Erythroblast (primary cell): ENCODE measurements around the gene EYA3.

Experiments used
- DNase-seq, 2 experiments: peaks; one replicate each; lab custom pipeline; 2025; lab: John Stamatoyannopoulos, UW
- GATA1 ChIP-seq: IDR thresholded peaks from 2 replicates; pipeline ENCODE4 v1.6.1; 2011; ENCODE audit warnings: low read depth, mild to moderate bottlenecking, control low read depth, low read length, moderate library complexity
- POLR2A ChIP-seq: IDR thresholded peaks from 2 replicates; pipeline ENCODE4 v1.6.1; 2011; ENCODE audit warnings: mild to moderate bottlenecking, low read length

Gene EYA3

GRCh38 chr1:28071813-28072212 lies 16.6 kb downstream of the EYA3 start:
- TF ChIP-seq POLR2A (no peak), GATA1 (no peak)

GRCh38 chr1:28070725-28071593 lies 17.5 kb downstream of the EYA3 start:
- DNase-seq, result no peak
- no peak for TF ChIP-seq GATA1
- no peak for TF ChIP-seq POLR2A

More at GRCh38 chr1:28071813-28072212, 16.6 kb downstream of the EYA3 start:
- no peak for DNase-seq

GRCh38 chr1:28067523-28068090 lies 20.8 kb downstream of the EYA3 start:
- TF ChIP-seq POLR2A, result no peak
- no peak for TF ChIP-seq GATA1
- DNase-seq, result no peak

GRCh38 chr1:28066393-28067154 lies 21.8 kb downstream of the EYA3 start:
- no peak for DNase-seq
- TF ChIP-seq POLR2A (no peak), GATA1 (no peak)

- peak in 1 of 2 experiments; percentile 44 for DNase-seq
- TF ChIP-seq POLR2A (no peak), GATA1 (no peak)
These were observed 24.3 kb downstream of the EYA3 start for GRCh38 chr1:28064064-28064463.

GRCh38 chr1:28062806-28063205 lies 25.6 kb downstream of the EYA3 start:
- TF ChIP-seq GATA1, result no peak
- no peak for TF ChIP-seq POLR2A
- no peak for DNase-seq

- TF ChIP-seq GATA1 (no peak), POLR2A (no peak)
- DNase-seq, result peak in 1 of 2 experiments; percentile 27
These were observed 29.2 kb downstream of the EYA3 start for GRCh38 chr1:28058971-28059878.

GRCh38 chr1:28058168-28058567 lies 30.2 kb downstream of the EYA3 start:
- TF ChIP-seq GATA1 (no peak), POLR2A (no peak)
- DNase-seq, result no peak

GRCh38 chr1:28056129-28056925 lies 32.1 kb downstream of the EYA3 start:
- TF ChIP-seq GATA1 (no peak), POLR2A (no peak)
- peak; percentile 49 to 56 for DNase-seq

GRCh38 chr1:28050776-28051175 lies 37.6 kb downstream of the EYA3 start:
- TF ChIP-seq GATA1 (no peak), POLR2A (no peak)
- no peak for DNase-seq

- TF ChIP-seq GATA1 (no peak), POLR2A (no peak)
- DNase-seq, result no peak
These were observed 41.7 kb downstream of the EYA3 start for GRCh38 chr1:28046716-28047115.

GRCh38 chr1:28045777-28046176 lies 42.6 kb downstream of the EYA3 start:
- TF ChIP-seq POLR2A (no peak), GATA1 (no peak)
- DNase-seq, result no peak
